GM12878 (cell line): Measurements from ENCODE around the gene MAMDC4. TPM values are rescaled to one million over a fixed set of nuclear protein-coding genes. Genes with fewer than 3 reads are reported as not detected.

Experiments used
- ATAC-seq: fragments of 200-7000 bp; cut with Tn5 transposase; 3 replicates; pipeline ENCODE4 v1.9.1; 2020; ENCODE audit warnings: mild to moderate bottlenecking, moderate library complexity
- BruUV-seq: library from RNA; stranded (reverse); fragments of 400-500 nt; replicated peaks from 2 replicates; lab custom pipeline; 2021; lab: Mats Ljungman, UMichigan
- CTCF ChIA-PET: fragments of 300-600 bp; sonication (Branson Sonifier 250); formaldehyde crosslinking; extraction: SDS; loops from one replicate; lab custom pipeline; 2021; ENCODE audit warnings: inconsistent platforms; lab: Yijun Ruan, JAX
- POLR2A ChIA-PET: fragments of 350-600 bp; formaldehyde crosslinking; extraction: SDS; loops from one replicate; lab custom pipeline; 2021; ENCODE audit warnings: inconsistent platforms; lab: Charles Lee
- RAD21 ChIA-PET: fragments of 300-600 bp; sonication (Branson Sonifier 250); formaldehyde crosslinking; loops from one replicate; lab custom pipeline; 2023; ENCODE audit warnings: antibody characterized with exemption; ENCODE audit not compliant: unreplicated experiment; lab: Charles Lee
- SMC1A ChIA-PET: fragments of 300-600 bp; sonication (Branson Sonifier 250); formaldehyde crosslinking; loops from one replicate; lab custom pipeline; 2023; ENCODE audit not compliant: unreplicated experiment, uncharacterized antibody; lab: Charles Lee
- DNase-seq: peaks from one replicate; pipeline ENCODE4 v3.0.0-alpha.2; 2011; ENCODE audit warnings: low read depth, low spot score
- FAIRE-seq: peaks from 3 replicates; lab custom pipeline; 2011; peaks lifted over from hg19 to GRCh38; lab: Jason Lieb, UNC
- H2AFZ ChIP-seq: 2 replicates; pipeline ENCODE4 v1.6.0; 2011; ENCODE audit warnings: low read depth, low read length, control low read depth; ENCODE audit not compliant: control insufficient read depth
- H3K27ac ChIP-seq: 2 replicates; pipeline ENCODE4 v1.5.1; 2011; ENCODE audit warnings: control low read depth; ENCODE audit not compliant: control insufficient read depth, insufficient read depth
- H3K27me3 ChIP-seq, 2 experiments: replicated peaks in 1 of 2; 2 replicates each; pipeline versions ENCODE4 v1.6.0 to v1.6.1; 2011; ENCODE audit warnings: low read length in 1 of 2; ENCODE audit not compliant: control insufficient read depth in 2 of 2, insufficient read depth in 2 of 2
- H3K36me3 ChIP-seq, 2 experiments: 2 replicates each; pipeline ENCODE4 v1.5.1; 2011; ENCODE audit warnings: low read length in 1 of 2; ENCODE audit not compliant: control insufficient read depth in 2 of 2, insufficient read depth in 2 of 2
- H3K4me1 ChIP-seq: 2 replicates; pipeline ENCODE4 v1.6.1; 2011; ENCODE audit warnings: mild to moderate bottlenecking, low read length, moderate library complexity, mixed read lengths; ENCODE audit not compliant: control insufficient read depth, insufficient read depth
- H3K4me2 ChIP-seq: 2 replicates; pipeline ENCODE4 v1.6.0; 2011; ENCODE audit warnings: control low read depth; ENCODE audit not compliant: control insufficient read depth, insufficient read depth
- H3K4me3 ChIP-seq: fragments of 200-600 bp; sonication (generic); 2 replicates; pipeline ENCODE4 v1.5.1; 2016
- H3K79me2 ChIP-seq: 2 replicates; pipeline ENCODE4 v1.6.0; 2011; ENCODE audit warnings: low read length; ENCODE audit not compliant: control insufficient read depth, insufficient read depth
- H3K9ac ChIP-seq: 2 replicates; pipeline ENCODE4 v1.8.0; 2011; ENCODE audit warnings: low read length, control low read depth, mixed read lengths; ENCODE audit not compliant: control insufficient read depth, insufficient read depth
- H3K9me3 ChIP-seq: replicated peaks from 3 replicates; pipeline ENCODE4 v1.5.1; 2011; ENCODE audit warnings: mild to moderate bottlenecking, low read length; ENCODE audit not compliant: control insufficient read depth, insufficient read depth
- H4K20me1 ChIP-seq: 2 replicates; pipeline ENCODE4 v1.6.0; 2011; ENCODE audit not compliant: control insufficient read depth, insufficient read depth
- ESRRA ChIP-seq: IDR thresholded peaks from 2 replicates; pipeline ENCODE4 v1.6.1; 2012; ENCODE audit warnings: mild to moderate bottlenecking, low read length, improper control_type of control experiment
- IRF4 ChIP-seq: IDR thresholded peaks from 2 replicates; pipeline ENCODE4 v1.6.1; 2011; ENCODE audit warnings: low read depth, low read length
- NR2C1 ChIP-seq: fragments of 450-650 bp; IDR thresholded peaks from 2 replicates; pipeline ENCODE4 v1.6.1; 2017; ENCODE audit warnings: antibody characterized with exemption, mild to moderate bottlenecking, moderate library complexity
- SRF ChIP-seq, 2 experiments: IDR thresholded peaks; 2 replicates each; pipeline ENCODE4 v1.6.1; 2011; ENCODE audit warnings: low read depth in 2 of 2, low read length in 2 of 2, mild to moderate bottlenecking in 1 of 2, moderate library complexity in 1 of 2
- YY1 ChIP-seq: IDR thresholded peaks from 2 replicates; pipeline ENCODE4 v1.6.1; 2011; ENCODE audit warnings: low read depth, mild to moderate bottlenecking, low read length
- WGBS: methylation state at CpG from one replicate; pipeline ENCODE4 v1.1.6; 2016; ENCODE audit warnings: low lambda C conversion rate; ENCODE audit not compliant: insufficient replicate concordance, insufficient coverage; ENCODE audit errors: missing lambda C conversion rate; 5-methylcytosine and 5-hydroxymethylcytosine counted together
- in situ Hi-C: fragments of 300-500 bp; cut with MboI; formaldehyde crosslinking; loops from 9 replicates; pipeline ENCODE4 v1.14.3; 2018; ENCODE audit warnings: mixed read lengths
- intact Hi-C: fragments of 100-400 bp; cut with micrococcal nuclease; formaldehyde crosslinking; loops from one replicate; pipeline ENCODE4 v1.14.2; 2022; ENCODE audit not compliant: unreplicated experiment
- polyA plus RNA-seq, 11 experiments: library from polyadenylated mRNA; depleted of rRNA in 4 of 11; unstranded in 6 of 11; stranded (reverse) in 5 of 11; fragments of >200 nt; fragmentation: Nextera tagmentation in 4 of 11; fragmentation: Illumina TruSeq in 1 of 11; extraction: Ambion mirVana in 4 of 11; extraction: Trizol in 1 of 11; gene quantifications; 1 replicate in 1 of 11; 2 replicates in 10 of 11; pipeline versions ENCODE4 v1.2.1 to v1.2.3, GENCODE V29; 2011 to 2016; ENCODE audit warnings: inconsistent platforms in 2 of 11, missing spikeins in 2 of 11, low read depth in 1 of 11
- total RNA-seq, 4 experiments: library from RNA; depleted of rRNA in 3 of 4; stranded (reverse); fragments of >200 nt in 3 of 4; fragmentation: Illumina TruSeq in 1 of 4; extraction: Trizol in 1 of 4; gene quantifications; 2 replicates each; pipeline versions ENCODE4 v1.2.1 to v1.2.3, GENCODE V29; 2013 to 2021
- TF ChIP-seq, protein P1 (sequence below): IDR thresholded peaks from 2 replicates; pipeline ENCODE4 v1.6.1; 2012; ENCODE audit warnings: improper control_type of control experiment, low read depth, low read length; ENCODE audit not compliant: insufficient replicate concordance

The MAMDC4 gene
- total and polyA plus RNA-seq, 10 of the 15 experiments (the other 5 are each of a cell fraction or from before 2014, with no cell fraction given) = 0.22 to 5.7 (median 2.4) TPM; not detected in 1

DNA sequence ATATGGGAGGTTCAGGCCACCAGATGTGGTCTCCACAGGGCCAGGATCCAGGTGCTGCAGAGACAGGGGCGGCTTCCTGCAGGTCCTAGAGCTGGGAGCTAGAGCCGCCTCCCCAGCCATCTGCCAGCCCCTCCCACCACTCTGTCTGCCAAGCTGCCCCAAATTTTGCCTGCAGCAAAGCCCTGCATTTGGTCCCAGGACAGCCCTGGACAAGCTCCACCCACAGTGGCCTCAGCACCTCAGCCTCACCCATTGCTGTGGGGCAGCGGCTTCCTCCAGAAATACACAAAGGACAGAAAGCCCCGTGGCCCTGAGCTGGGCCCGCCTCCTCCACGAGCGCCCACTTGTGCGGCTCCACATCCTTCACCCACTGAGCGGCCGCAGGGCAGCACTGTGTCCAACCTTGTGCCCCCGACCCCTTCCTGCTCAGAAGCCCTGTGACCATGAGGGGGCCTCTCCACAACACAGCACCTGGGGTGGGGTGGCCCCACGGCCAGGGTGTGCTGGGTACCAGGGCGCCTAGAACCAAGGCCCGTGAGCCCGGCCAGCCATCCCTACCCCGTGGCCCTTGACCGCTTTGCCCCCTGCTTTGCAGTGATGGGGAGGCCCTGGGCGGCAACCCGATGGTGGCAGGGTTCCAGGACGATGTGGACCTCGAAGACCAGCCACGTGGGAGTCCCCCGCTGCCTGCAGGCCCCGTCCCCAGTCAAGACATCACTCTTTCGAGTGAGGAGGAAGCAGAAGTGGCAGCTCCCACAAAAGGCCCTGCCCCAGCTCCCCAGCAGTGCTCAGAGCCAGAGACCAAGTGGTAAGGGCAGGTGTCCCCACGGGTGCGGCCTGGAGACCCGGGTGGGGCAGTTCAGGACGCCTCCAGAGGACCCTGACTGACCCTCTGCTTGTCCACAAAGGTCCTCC is 13.6 kb upstream of the MAMDC4 start:
- peaks cover 5% of the 10 kb centered on the region; the same call in 1 of the 2 replicates for H3K4me1 ChIP-seq
- no peak overlapping the region for H3K4me2 ChIP-seq
- WGBS = 83% methylated on average over 29 of the region's 29 CpGs
- no peaks in the 10 kb centered on the region for H3K79me2 ChIP-seq
- intact Hi-C loops (no loop called here), in situ Hi-C loops (no loop called here)
- ChIA-PET CTCF (interaction anchor here (0.6 kb wide), 1 partner anchor 34 kb away, joined by 6 read pairs; no protein-coding TSS in a partner anchor), POLR2A (no interaction called here), SMC1A (no interaction called here), RAD21 (no interaction called here)
- H3K9ac ChIP-seq = no peak overlapping the region
- DNase-seq = no peak
- no peak overlapping the region for H3K27ac ChIP-seq
- H3K9me3 ChIP-seq = no peaks in the 10 kb centered on the region
- ATAC-seq = no peak
- H3K36me3 ChIP-seq = no peaks in the 10 kb centered on the region
- H2AFZ ChIP-seq = no peak overlapping the region
- no peak for FAIRE-seq
- H4K20me1 ChIP-seq = no peaks in the 10 kb centered on the region; the same call in 1 of the 2 replicates
- H3K27me3 ChIP-seq = no peaks in the 10 kb centered on the region
- no peak for TF ChIP-seq SRF (IDR thresholded peaks at IDR 0.05; ENCODE audit: low read depth in 2 of 2, low read length in 2 of 2)
- no peak for TF ChIP-seq ESRRA
- TF ChIP-seq IRF4 = no peak
- no peak for TF ChIP-seq NR2C1
- TF ChIP-seq, protein P1, sequence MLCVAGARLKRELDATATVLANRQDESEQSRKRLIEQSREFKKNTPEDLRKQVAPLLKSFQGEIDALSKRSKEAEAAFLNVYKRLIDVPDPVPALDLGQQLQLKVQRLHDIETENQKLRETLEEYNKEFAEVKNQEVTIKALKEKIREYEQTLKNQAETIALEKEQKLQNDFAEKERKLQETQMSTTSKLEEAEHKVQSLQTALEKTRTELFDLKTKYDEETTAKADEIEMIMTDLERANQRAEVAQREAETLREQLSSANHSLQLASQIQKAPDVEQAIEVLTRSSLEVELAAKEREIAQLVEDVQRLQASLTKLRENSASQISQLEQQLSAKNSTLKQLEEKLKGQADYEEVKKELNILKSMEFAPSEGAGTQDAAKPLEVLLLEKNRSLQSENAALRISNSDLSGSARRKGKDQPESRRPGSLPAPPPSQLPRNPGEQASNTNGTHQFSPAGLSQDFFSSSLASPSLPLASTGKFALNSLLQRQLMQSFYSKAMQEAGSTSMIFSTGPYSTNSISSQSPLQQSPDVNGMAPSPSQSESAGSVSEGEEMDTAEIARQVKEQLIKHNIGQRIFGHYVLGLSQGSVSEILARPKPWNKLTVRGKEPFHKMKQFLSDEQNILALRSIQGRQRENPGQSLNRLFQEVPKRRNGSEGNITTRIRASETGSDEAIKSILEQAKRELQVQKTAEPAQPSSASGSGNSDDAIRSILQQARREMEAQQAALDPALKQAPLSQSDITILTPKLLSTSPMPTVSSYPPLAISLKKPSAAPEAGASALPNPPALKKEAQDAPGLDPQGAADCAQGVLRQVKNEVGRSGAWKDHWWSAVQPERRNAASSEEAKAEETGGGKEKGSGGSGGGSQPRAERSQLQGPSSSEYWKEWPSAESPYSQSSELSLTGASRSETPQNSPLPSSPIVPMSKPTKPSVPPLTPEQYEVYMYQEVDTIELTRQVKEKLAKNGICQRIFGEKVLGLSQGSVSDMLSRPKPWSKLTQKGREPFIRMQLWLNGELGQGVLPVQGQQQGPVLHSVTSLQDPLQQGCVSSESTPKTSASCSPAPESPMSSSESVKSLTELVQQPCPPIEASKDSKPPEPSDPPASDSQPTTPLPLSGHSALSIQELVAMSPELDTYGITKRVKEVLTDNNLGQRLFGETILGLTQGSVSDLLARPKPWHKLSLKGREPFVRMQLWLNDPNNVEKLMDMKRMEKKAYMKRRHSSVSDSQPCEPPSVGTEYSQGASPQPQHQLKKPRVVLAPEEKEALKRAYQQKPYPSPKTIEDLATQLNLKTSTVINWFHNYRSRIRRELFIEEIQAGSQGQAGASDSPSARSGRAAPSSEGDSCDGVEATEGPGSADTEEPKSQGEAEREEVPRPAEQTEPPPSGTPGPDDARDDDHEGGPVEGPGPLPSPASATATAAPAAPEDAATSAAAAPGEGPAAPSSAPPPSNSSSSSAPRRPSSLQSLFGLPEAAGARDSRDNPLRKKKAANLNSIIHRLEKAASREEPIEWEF = no peak
- no peak for TF ChIP-seq YY1
- BruUV-seq = no TSS peak
- no peak overlapping the region for H3K4me3 ChIP-seq
